KBM-7 (cell line): Measurements from ENCODE around the gene COL4A1.

ENCODE experiments used
- DNase-seq: peaks from one replicate; pipeline ENCODE4 v3.0.0-alpha.2; 2015
- in situ Hi-C: fragments of 300-500 bp; cut with MboI; formaldehyde crosslinking; loops from 2 replicates; pipeline ENCODE4 v1.14.3; 2020; ENCODE audit warnings: low sequenced_read_pairs, low pct_unique_long_range_greater_than_20kb, mixed read lengths

Gene COL4A1

DNA sequence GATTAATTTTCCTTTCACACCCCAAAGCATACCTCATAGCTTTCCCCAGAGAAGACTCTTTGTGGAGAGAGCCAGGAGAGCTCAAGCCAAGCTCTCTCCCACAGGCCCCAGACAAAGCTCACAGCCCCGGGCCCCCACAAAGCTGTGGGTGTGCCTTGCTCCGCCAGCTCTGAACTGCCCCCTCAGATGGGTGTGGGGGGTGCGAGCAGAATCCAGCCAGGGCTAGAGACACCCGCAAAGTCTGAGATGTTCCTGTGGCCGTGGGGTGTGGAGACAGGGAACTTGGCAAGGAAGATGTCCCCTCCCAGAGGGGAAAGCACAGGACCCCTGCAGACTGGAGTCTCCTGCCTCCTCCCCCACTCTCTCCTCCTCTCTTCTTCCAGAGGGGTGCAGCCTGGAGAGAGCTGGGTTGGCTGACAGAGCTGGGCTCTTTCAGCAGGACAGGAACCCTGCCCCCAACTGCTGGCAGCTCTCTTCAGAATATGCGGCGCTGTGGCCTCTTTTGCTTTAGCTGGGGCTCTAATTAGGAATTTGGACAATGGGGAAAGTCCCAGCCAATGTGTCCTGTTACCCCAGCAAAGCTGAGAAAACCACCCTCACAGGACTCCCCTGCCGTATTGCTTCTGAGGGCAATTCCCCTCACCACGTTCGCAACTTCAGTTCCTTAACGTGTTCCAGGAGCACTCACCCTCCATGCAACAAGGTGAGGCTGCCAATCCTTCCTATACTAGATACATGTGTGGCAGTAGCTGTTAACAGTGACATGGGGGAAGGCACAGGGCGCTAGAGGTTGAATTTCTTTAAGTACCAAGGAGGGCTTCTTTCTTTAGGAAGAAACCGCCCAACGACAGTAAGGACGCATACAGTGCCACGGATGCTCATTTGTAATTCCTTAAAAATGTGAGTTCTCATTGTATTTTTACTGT lies 170.0 kb downstream of the COL4A1 start:
- in situ Hi-C loops, result no loop called here
- DNase-seq, result no peak

DNA sequence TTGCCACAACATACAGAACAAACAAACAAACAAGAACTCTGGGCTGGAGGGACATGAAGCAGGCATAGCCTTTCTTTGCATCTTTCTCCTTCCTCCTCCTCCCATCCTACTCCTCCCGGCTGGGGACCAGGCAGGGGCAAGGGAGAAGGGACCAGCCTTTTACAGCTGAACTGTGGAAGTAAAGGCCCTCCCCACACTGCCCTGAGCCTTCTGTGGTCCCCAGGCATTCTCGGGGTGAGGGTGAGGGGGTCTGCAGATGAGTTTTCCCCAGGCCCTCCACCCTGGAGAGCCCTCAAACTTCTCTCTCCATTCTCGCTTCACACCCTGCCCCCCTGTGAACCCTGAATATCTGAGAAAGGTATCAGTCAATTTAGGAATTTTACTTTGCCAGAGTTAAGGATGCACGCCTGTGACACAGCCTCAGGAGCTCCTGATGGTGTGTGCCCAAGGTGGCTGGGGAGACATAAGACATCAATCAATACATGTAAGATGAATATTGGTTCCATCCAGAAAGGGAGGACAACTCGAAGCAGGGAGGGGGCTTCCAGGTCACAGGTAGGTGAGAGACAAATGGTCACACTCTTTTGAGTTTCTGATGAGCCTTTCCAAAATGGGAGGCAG lies 170.9 kb downstream of the COL4A1 start:
- in situ Hi-C loops, result no loop called here
- DNase-seq, result no peak

DNA sequence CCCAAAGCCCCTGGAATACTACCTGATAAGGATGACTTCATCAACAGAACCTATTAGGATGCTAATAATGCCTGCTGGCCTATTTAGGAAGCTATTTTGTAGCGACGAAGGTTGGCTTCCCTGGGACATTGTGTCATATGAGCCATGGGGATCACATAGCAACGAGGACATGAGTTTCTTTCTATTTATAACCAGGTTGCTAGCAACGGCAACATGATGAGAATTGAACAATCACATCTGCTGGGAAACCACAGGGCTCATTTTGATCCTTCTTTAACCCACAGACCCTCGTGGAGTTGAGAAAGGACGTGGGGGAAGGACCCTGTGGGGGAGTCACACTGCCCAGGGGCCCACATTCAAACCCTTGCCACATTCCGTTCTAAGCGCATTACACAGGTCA lies 172.2 kb downstream of the COL4A1 start:
- no peak for DNase-seq
- in situ Hi-C loops, result no loop called here

DNA sequence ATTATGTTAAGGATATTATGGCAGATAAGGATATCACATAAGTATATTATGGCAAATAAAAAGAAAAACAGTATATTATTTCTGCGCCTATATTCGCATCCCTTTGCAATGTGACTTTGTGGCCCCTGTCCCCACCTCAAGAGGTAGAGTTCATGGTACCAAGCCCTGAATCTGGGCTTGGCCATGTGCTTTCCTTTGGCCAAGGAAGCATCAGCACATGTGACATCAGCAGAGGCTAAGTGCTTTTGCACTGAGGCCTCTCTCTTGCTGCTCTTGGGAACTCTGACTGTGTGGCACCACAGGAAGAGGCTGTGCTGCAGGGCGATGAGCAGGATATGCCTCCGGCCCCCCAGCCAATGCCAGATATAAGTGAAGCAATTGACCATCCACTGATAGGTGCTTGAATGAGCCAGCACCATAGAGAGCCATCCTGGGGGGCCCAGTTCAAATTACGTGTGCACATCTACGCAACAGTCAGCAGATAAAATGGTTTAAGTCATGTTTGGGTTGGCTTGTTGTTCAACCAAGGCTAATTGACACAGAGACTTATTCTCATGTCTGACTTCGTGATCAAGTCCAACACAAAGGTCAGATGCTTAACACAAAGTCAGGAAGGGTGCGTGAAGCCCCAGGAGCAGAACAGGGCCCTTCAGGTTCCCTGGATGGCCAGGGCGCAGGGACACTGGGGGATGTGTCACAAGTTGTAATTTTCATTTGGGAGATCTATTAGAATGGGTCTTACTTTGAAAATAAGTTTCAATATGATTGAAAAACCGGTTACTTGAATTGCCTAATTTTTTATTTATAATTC lies 173.3 kb downstream of the COL4A1 start:
- DNase-seq, result no peak
- in situ Hi-C loops, result no loop called here

DNA sequence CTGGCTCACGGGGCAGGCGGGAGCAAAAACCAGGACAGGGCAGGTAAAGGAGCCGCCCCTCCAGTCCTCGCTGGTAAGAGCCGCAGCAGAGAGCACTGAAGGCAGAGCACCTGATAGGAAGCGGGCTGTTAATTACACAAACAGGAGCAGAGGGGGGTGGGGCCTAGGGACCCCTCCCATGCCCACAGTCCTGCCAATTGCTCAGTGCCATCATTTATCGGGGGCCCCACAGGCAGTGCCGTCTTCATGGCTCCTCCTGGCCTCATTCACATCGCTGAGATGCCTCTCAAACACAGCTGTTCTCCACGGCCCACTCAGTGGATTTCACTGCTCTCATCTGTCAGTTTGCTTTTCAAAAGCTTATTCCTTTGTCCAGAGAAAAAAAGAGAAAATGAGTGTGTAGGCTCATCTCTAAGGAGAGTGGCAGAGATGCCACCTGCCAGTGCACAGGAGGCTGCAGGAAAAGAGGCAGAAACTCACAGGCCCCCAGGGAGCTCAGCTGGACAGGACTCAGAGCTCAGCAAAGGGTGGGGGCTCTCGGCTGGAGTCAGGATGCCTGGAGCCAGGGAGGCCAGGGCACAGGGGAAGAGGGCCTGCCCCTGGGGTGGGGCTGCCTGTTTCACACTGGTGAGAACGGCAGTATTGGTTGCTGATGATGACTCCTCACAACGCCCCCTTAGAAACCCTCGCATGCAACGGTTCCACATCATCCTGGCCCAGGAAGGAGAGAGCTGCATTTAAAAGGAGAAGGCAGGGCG lies 174.6 kb downstream of the COL4A1 start:
- no peak for DNase-seq
- in situ Hi-C loops, result no loop called here

DNA sequence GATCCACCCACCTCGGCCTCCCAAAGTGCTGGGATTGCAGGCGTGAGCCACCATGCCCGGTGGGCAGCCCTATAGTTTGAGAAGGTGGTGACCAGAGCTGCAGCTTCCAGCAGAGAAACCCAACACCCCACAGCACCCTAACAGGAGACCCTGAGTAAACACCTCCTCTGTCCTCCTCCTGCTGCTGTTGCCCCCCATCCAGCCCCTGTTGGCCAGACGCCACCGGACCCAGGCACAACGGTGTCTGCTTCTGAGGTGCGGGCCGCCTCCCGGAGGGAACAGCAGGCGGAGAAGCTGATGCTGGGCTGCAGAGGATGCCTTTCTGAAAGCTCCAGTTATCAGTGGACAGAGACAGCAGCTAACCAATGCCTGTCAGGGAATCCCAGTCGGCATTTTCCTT lies 175.5 kb downstream of the COL4A1 start:
- no peak for DNase-seq
- in situ Hi-C loops, result no loop called here

DNA sequence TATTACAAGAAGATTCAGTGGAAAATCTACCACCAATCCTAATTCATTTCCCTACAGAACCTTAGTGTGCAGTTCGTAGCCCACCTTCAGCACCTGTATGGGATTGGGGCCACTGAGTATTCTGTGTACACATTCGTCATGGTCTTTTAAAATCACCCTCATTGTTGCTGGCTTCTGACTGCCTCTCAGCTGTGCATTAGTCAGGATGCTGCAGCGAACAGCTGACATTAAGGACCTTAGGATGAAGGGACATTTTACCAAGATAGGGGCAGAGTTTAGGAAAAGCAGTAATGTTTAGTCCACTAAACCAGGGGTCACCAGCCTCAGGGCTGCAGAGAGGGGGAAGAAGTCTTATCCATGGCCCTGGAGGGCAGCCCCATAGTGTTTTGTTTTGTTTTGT lies 176.5 kb downstream of the COL4A1 start:
- no peak for DNase-seq
- in situ Hi-C loops, result no loop called here

DNA sequence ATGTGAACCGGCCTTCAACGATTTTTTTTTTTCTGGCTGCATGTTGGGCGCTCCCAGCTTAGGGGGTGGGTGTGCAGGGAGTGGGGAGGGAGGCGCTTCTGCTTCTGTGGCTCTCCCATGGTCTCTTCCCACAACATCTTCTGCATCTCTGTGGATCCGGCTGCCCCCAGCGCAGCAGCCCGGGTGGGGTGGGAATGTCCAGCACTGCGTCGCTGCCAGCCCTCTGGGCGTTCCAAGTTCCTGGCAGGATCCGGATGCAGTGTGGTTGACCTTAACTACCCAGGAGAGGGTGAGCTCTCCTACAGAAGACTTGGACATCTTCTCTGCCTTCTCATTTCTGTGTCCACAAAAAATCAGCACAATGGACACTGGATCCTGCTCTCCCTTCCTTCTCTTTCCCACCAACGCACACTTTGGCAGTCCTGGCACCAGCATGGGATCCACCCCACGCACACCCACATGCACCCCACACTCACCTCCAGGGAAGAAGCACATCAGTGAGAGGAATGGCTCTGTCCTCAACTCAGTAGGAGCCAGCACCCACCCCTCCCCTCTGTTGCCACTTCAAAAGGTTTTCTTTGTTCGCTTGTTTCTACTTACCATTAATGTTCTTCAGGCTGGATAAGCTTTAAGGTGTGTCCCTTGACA lies 177.3 kb downstream of the COL4A1 start:
- DNase-seq, result no peak
- in situ Hi-C loops, result no loop called here

DNA sequence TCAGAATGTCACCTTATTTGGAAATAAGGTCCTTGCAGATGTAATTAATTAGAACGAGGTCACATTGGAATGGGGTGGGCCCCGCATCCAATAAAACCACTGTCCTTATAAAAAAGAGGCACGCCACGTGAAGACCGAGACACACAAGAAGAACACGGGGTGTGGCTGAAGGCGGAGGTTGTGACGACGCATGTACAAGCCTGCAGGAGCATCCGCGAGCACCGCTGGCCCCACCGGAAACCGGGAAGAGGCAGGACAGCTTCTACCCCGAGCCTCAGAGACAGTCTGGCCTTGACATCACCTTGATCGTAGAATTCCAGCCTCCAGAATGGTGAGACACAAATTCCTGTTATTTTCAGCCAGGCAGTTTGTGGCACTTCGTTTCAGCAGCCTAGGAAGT lies 177.9 kb downstream of the COL4A1 start:
- no peak for DNase-seq

DNA sequence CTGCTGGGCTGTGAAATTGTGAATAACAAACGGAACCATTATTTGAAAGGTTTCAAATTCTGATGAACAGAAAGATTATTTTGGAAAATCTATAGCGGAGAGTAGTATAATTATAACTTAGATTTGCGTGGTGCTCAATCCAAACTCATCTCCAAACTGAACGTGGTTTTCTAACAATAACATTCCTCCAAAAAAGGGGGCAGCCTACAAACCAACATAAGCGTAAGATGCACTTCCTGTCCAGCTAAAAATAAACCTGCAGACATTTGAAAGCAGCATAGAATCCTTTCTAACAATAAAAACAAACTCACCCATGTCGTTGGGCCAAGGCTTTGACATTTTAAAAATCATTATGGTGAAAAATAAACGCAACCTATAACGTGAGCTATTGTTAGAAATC lies 178.4 kb downstream of the COL4A1 start:
- in situ Hi-C loops, result no loop called here
- DNase-seq, result no peak

More for the DNA sequence above, 177.9 kb downstream of the COL4A1 start:
- in situ Hi-C loops, result no loop called here

DNA sequence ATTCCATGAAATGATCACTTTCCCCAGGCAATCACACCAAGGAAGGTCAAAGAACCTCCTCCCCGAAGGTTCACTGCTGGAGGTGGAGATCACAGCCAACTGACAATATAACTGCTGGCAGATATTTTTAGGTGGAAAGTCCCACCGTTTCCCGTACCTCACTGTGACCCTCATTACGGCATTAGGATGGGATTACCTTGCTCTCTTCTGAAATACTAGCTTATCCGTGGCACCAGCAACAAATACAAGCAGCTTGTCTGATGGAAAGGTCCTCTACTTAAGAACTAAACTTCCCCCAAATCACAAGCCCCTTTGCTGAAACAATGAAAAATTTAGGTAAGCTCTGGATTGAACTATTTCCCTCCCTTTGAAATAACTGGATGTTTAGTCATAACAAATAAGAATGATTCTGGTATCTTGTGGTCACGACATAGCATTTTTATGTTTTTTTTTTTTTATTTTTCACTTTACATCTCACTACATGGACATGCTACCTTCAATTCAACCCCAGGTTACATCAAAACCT lies 178.9 kb downstream of the COL4A1 start:
- no peak for DNase-seq
- in situ Hi-C loops, result no loop called here

DNA sequence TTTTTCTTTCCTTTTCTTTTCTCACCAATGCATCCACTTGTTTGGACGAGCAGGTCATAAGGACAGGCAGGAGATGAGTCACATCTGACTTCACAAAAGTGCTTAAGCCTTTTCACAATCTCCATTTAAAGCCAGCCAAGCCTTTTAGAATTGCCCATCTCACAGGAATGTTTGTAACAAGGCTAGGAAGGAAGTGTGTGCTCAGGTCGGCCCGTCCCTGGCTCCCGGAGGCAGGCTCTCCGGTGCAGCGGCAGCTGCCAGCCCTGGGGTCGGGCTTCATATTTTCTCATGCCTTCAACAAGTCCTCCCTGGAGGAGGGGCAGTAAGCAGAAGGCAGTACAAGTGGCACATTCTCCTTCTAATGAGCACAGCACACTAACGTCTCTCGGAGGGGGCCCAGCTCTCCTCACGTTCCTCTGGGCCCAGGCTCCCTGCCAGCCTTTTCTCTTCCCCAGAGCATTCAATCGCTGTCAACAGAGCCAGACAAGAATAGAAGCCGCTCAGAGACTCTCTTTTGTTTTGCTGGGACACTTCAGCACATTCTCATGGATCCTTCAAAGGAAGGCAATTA lies 180.5 kb downstream of the COL4A1 start:
- in situ Hi-C loops, result no loop called here
- no peak for DNase-seq

DNA sequence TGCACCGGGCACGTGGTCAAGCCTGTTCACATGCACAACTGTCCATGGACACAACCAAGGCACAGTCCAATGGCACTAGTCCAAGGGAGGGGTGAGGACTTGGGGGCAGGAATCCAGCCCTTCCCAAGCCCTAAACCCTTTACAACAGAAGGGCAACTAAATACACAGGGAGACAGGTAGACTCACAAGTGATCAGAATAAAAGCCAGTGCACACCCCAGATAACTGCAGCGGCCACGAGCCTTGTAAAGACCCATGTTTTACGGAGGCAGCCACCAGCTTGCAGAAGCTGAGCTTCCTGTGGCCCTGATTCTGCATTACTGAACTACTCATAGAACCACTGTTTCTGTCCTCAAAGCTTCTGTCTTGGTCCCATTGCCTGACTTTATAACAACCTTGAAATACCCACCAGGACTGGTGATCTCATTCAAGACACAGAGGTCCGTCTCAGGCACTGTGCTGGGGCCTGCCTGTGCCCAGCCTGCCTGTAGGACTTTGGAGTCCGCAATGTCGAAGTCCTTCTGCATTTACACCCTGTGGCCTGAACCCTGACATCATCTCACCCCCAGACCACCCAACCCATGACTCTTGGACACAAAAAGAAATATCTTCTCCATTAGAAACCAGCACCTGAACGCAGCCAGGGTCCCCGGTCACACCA lies 181.2 kb downstream of the COL4A1 start:
- in situ Hi-C loops, result no loop called here
- no peak for DNase-seq

DNA sequence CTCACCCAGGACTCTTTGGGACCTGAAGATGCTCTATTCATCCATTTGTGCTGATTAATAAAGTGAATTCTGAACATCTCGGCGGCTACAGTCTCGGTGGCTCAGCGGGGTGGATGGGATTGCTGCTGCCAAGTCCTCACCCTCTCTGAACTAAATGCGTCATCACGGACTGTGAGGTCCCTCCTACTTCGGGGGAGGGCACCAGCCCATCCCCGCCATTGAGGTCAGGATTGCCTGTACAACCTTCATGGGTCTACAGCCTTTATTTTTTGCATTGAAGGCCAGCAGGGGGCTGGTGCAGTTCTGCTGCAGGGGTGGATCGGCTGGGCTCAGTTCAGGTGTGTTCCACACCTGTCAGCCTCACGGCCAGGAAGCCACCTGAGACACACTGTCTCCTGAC lies 181.8 kb downstream of the COL4A1 start:
- in situ Hi-C loops, result no loop called here
- no peak for DNase-seq

DNA sequence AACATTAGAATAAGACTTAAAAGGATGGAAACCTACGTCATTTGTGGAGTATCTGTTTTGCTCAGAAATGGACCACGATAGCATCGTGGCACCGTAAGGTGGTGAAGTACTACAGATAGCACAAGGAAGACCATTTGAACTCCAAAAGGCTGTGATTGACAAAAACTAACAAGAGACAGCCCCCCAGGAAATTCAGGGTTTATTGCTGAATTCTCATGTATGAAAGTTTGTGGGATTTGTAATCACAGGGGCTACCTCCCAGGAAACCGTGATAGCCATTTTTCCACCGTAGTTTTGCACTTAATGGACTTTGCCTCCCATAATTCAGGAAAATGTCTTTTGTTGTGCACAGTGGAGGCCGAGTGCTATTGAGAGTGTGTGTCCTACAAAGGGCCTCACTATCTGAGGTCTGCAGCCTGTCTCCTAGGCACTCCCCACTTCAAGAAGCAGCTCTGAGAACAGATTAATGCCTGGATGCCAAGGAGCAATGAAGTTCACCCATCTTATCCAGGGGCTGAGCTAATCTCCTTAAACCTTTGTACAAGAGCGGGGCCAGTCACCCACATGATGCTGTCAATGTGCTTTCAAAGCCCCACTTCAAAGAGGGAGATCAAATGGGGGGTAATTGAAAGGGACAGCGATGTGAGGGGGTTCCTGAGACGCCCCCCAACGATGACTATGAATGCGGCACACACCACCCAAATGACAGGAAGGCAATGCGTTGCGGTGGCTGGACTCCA lies 182.6 kb downstream of the COL4A1 start:
- no peak for DNase-seq
- in situ Hi-C loops, result loop anchor here (25.0 kb wide), 2 partner anchors 962 to 1162 kb away; no protein-coding TSS in a partner anchor

DNA sequence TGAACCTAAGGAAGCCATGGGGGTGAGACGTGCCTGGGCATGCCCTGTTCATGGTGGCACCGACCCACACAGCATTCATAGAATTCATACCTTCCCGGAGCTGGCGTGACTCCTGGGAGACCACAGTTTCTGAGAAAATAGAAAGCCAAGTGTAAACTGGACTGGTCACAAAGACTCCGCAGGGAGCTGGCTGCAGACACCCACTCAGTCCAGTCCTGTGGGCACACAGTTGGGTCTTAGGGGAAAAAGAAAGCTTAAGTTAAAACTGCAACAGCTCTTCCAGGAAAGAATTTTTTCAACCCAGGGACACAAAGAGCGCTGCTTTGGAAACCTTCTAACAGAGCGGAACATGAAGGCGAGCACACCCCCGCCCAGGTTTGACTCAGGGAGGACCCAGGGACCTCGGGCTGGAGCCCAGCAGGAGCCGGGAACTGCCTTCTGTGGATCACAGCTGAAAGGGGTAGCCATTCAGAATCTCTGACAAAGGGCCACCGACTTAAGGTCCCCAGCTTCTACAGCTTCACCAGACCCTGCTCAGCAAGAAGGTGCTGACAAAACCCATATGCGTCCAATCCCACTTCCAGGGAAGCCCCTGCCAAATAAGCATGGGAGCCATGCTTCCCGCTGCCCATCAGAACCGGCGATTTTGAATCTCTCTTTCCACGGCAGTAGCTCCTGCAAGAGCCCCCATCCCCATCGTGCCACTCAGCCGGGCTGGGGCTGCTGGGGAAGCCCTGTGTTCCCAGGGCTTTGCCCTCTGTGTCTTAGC lies 183.7 kb downstream of the COL4A1 start:
- no peak for DNase-seq
- in situ Hi-C loops, result loop anchor here (25.0 kb wide), 2 partner anchors 961 to 1161 kb away; no protein-coding TSS in a partner anchor
